Activated CD8-positive, alpha-beta T cell treated with anti-CD3 and anti-CD28 coated beads, Interleukin-2, amount 10 ng/mL, durations not matched to agents 7 days and 5 days (primary cell): ENCODE results near the gene TMEM250. TPM values are rescaled to one million over a fixed set of nuclear protein-coding genes. Genes with fewer than 3 reads are reported as not detected.
"Not testable (repeated sequence)": the region's sequence is repeated elsewhere in the genome, so short reads cannot be mapped to it uniquely, and the experiment has no call there.

Source experiments
- ATAC-seq: fragments of 150-1000 bp; cut with Tn5 transposase; one replicate; pipeline ENCODE4 v1.10.0; 2021; ENCODE audit warnings: moderate library complexity
- CTCF ChIA-PET: fragments of 350-600 bp; sonication (Branson Sonifier 250); formaldehyde crosslinking; loops from one replicate; lab custom pipeline; 2021; ENCODE audit warnings: antibody characterized with exemption; lab: Charles Lee
- POLR2A ChIA-PET: fragments of 350-600 bp; sonication (Branson Sonifier 250); formaldehyde crosslinking; loops from one replicate; lab custom pipeline; 2021; ENCODE audit warnings: antibody characterized with exemption; lab: Charles Lee
- DNase-seq: peaks from one replicate; pipeline ENCODE4 v3.0.0-alpha.2; 2020
- H3K27ac Mint-ChIP-seq: one replicate; pipeline ENCODE4 v1.8.0; 2021; ENCODE audit warnings: mild to moderate bottlenecking, mixed read lengths
- H3K27me3 Mint-ChIP-seq: one replicate; pipeline ENCODE4 v1.8.0; 2021; ENCODE audit warnings: low read depth, mixed read lengths
- H3K36me3 Mint-ChIP-seq: one replicate; pipeline ENCODE4 v1.8.0; 2021; ENCODE audit warnings: low read depth, mixed read lengths
- H3K4me1 Mint-ChIP-seq: one replicate; pipeline ENCODE4 v1.8.0; 2021; ENCODE audit warnings: low read depth, mixed read lengths
- H3K4me3 Mint-ChIP-seq: one replicate; pipeline ENCODE4 v1.8.0; 2021; ENCODE audit warnings: mild to moderate bottlenecking, mixed read lengths
- H3K9me3 Mint-ChIP-seq: one replicate; pipeline ENCODE4 v1.8.0; 2022; ENCODE audit warnings: mixed read lengths; ENCODE audit not compliant: insufficient read depth
- total RNA-seq, 2 experiments: library from RNA; stranded (reverse); gene quantifications; one replicate each; pipeline ENCODE4 v1.2.3, GENCODE V29; 2021

TMEM250 gene
- total RNA-seq, 2 experiments from 2014 or later: 56.5 to 57.0 TPM

DNA sequence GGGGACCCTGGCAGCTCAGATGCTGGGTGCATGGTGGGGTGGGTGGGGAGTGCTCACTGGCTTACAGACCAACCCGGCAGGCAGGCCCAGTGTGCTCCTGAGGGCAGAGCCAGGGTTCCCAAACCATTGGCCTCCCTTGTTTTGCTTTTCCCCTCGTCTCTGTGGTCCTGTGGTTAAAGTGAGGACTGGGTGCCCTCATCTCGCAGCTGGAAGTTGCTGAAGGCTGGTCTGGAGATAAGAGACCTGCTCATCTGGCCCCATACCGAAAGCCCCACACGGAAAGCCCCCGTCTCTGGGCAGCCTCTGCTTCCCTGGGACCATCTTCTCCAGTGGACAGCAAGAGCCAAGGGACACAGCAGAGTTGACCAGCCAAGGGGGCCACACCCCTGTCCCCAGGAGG, 13.8 kb downstream of the TMEM250 start:
- no peak for ATAC-seq
- H3K9me3 Mint-ChIP-seq: no peaks in the 10 kb centered on the region
- ChIA-PET POLR2A (interaction anchor here (0.7 to 1.7 kb wide), 3 partner anchors 8 to 13 kb away, joined by 3 to 8 read pairs (median 5); partner anchors contain the start of gene NACC2), CTCF (no interaction called here)
- H3K4me1 Mint-ChIP-seq: peaks cover 41% of the 10 kb centered on the region
- no peak overlapping the region for H3K4me3 Mint-ChIP-seq
- H3K27ac Mint-ChIP-seq: peak overlapping the region; percentile 34
- no peaks in the 10 kb centered on the region for H3K27me3 Mint-ChIP-seq
- no peak for DNase-seq
- peaks cover 8% of the 10 kb centered on the region for H3K36me3 Mint-ChIP-seq

DNA sequence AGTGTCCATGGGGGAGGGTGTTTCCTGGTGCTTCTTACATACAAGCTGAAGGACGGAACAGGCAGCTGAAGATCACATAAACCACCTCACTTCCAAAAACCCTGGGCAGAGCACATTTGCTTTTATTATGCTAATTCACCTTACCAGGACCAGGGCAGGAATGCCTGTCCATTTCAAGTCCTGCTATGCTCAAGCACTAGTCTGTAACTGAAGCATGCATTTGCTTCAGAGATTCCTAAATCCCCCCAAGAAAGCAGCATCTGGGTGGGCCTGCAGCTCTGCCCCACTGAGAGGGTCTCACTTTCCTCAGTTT, 14.2 kb downstream of the TMEM250 start:
- ChIA-PET POLR2A (interaction anchor here (0.7 to 1.7 kb wide), 3 partner anchors 8 to 13 kb away, joined by 3 to 8 read pairs (median 5); partner anchors contain the start of gene NACC2), CTCF (no interaction called here)
- no peak overlapping the region for H3K4me3 Mint-ChIP-seq
- H3K36me3 Mint-ChIP-seq: peaks cover 8% of the 10 kb centered on the region
- ATAC-seq: no peak
- H3K4me1 Mint-ChIP-seq: peaks cover 41% of the 10 kb centered on the region
- H3K27ac Mint-ChIP-seq: no peak overlapping the region
- H3K27me3 Mint-ChIP-seq: no peaks in the 10 kb centered on the region
- H3K9me3 Mint-ChIP-seq: no peaks in the 10 kb centered on the region
- DNase-seq: no peak

DNA sequence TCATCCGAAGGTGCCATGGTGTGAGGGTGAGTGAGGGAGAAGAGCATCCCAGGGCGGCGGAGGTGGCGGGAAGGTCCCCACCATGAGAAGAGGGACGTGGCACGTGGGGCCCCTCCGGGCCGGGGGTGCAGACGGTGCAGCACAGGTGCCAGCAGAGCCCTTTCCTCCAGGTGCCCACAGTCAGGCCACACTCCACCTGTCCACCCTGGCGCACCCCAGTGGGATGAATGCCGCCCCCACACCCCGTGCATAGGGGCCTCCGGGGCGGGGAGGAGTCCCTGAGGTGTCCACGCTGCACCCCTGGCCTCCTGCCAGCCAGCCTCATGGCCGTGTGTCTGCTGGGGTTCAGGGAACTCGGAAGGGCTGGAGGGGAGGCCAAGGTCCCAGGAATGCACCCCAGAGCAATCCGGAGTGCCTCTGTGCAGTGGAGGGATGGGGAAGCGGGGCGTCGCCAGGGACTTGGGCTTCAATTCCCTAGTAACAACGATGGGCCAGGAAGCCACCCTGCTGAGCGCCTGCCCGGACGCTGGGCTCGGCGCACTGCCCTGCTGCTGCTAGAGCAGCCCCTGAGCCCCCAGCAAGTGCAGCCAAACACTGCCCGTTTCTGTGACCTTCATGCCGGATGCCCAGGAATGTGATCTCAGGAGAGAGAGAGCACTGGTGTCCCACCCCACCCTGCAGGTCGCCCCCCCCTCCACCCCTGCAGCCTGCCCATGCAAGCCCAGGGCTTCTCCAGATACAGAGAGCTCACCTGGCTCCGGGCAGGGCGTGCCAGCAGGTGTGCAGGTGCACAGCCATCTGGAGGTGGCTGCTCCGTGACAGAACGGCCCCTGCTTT, 14.8 kb downstream of the TMEM250 start:
- ChIA-PET POLR2A (interaction anchor here (0.7 to 1.7 kb wide), 3 partner anchors 9 to 14 kb away, joined by 3 to 8 read pairs (median 5); partner anchors contain the start of gene NACC2), CTCF (no interaction called here)
- peaks cover 8% of the 10 kb centered on the region for H3K36me3 Mint-ChIP-seq
- no peak overlapping the region for H3K27ac Mint-ChIP-seq
- peaks cover 46% of the 10 kb centered on the region for H3K4me1 Mint-ChIP-seq
- H3K4me3 Mint-ChIP-seq: no peak overlapping the region
- no peaks in the 10 kb centered on the region for H3K27me3 Mint-ChIP-seq
- ATAC-seq (no peak), DNase-seq (no peak)
- no peaks in the 10 kb centered on the region for H3K9me3 Mint-ChIP-seq

DNA sequence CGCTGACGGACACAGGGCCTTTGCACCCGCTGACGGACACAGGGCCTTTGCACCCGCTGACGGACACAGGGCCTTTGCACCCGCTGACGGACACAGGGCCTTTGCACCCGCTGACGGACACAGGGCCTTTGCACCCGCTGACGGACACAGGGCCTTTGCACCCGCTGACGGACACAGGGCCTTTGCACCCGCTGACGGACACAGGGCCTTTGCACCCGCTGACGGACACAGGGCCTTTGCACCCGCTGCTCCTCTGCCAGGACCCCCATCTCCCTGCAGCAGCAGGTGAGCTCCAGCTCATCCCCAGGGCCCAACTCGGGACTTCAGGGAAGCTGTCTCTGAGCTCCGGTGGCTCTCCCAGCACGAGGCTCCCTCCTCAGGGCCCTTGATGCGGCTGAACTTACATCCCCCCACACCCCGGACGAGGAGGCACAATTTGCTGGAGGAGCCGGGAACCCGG, 17.0 kb downstream of the TMEM250 start:
- peaks cover 32% of the 10 kb centered on the region for H3K4me1 Mint-ChIP-seq
- ATAC-seq, H3K4me3 Mint-ChIP-seq, H3K9me3 Mint-ChIP-seq, CTCF ChIA-PET, H3K36me3 Mint-ChIP-seq, H3K27me3 Mint-ChIP-seq, DNase-seq, H3K27ac Mint-ChIP-seq: not testable (repeated sequence)
- POLR2A ChIA-PET: interaction anchor here (1.6 kb wide), 1 partner anchor 8 kb away, joined by 4 read pairs; no protein-coding TSS in a partner anchor

DNA sequence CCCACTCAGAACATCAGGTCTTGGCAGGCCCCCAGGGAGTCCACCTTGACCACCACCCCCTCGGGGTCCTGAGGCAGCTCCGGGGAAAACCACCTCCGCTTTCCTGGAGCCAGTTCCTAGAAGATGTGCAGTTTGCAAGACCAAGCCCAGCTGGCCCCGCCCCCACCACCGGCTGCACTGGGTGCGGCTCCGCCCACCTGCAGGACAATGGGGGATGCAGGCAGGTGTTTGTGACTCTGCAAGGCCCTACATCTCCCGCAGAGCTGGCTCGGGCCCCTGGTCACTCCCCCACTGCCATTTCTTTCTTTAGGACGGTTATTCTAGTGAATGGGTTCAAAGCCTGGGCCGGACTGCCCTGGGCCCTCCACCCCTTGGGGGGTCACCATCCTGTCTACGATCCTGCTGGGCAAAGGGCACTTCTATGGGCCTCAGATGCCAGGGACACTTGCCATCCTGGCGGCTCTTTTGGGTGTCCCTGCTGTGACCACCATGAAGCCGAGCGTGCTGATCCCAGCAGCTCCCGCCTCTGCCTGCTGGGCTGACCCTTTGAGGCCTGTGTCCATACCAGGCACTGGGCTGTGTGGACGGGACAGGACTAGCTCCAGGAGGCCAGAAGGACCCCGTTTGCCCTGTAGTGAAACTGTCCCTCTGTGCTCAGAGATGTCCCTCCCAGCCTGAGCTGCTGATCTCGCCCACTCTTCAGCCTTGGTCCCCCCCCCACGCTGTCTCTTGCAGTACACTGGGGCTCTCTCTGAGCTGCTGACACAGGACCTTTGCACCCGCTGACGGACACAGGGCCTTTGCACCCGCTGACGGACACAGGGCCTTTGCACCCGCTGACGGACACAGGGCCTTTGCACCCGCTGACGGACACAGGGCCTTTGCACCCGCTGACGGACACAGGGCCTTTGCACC, 17.7 kb downstream of the TMEM250 start:
- CTCF ChIA-PET: no interaction called here
- H3K4me3 Mint-ChIP-seq: no peak overlapping the region
- POLR2A ChIA-PET: interaction anchor here (1.3 to 1.6 kb wide), 2 partner anchors 8 to 17 kb away, joined by 4 read pairs; no protein-coding TSS in a partner anchor
- H3K4me1 Mint-ChIP-seq: peaks cover 28% of the 10 kb centered on the region
- no peaks in the 10 kb centered on the region for H3K36me3 Mint-ChIP-seq
- DNase-seq: no peak
- no peak overlapping the region for H3K27ac Mint-ChIP-seq
- H3K9me3 Mint-ChIP-seq: no peaks in the 10 kb centered on the region
- ATAC-seq: no peak
- H3K27me3 Mint-ChIP-seq: peaks cover 7% of the 10 kb centered on the region

DNA sequence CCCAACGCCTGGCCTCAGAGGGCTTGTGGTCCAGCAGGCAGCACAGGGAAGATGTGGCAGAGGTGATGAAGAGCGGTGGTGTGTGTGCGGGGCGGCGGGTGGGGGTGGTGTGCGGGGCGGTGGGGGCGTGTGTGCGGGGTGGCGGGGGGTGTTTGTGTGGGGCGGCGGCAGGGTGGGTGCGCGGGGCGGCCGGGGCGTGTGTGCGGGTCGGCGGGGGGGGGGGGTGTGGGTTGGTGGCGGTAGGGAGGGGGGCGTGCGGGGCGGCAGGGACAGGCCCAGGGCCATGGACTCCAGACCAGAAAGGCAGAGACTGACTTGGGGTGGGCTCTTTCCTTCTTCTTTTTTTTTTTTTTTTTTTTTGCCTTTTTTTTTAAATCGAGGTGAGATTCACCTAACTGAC, 19.1 kb downstream of the TMEM250 start:
- CTCF ChIA-PET: no interaction called here
- H3K27ac Mint-ChIP-seq: no peak overlapping the region

DNA sequence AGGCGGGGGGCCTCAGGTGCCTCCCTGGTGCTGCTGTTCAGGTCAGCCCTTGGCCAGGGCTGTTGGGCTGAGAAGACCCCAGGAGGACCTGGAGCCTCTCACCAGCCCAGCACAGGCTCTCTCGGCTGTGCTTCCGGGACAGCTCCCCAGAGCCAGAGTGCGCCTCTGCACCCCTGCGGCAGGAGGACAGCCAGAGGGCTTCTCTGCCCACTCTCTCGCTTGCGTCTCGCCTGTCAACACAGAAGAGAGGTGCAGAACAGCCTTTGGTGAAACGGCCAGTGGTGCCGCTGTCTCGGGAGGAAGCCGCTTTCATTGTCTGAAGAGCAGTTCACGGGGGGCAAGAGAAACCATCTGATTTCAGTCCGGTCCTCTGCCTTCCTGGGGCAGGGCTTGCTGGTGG, 19.8 kb downstream of the TMEM250 start:
- Mint-ChIP-seq H3K27ac (peak overlapping the region; percentile 60), H3K4me3 (no peak overlapping the region), H3K27me3 (peaks cover 7% of the 10 kb centered on the region), H3K9me3 (no peaks in the 10 kb centered on the region), H3K36me3 (no peaks in the 10 kb centered on the region), H3K4me1 (peaks cover 20% of the 10 kb centered on the region)
- ChIA-PET CTCF (no interaction called here), POLR2A (interaction anchor here (0.7 to 1.9 kb wide), 3 partner anchors 8 to 10 kb away, joined by 3 to 7 read pairs (median 4); no protein-coding TSS in a partner anchor)
- ATAC-seq (no peak), DNase-seq (no peak)

More for the DNA sequence above, 19.1 kb downstream of the TMEM250 start:
- peaks cover 19% of the 10 kb centered on the region for H3K4me1 Mint-ChIP-seq
- no peaks in the 10 kb centered on the region for H3K36me3 Mint-ChIP-seq
- no peak for DNase-seq
- H3K27me3 Mint-ChIP-seq: peaks cover 7% of the 10 kb centered on the region
- no peak overlapping the region for H3K4me3 Mint-ChIP-seq
- H3K9me3 Mint-ChIP-seq: no peaks in the 10 kb centered on the region
- ATAC-seq: no peak
- POLR2A ChIA-PET: no interaction called here

DNA sequence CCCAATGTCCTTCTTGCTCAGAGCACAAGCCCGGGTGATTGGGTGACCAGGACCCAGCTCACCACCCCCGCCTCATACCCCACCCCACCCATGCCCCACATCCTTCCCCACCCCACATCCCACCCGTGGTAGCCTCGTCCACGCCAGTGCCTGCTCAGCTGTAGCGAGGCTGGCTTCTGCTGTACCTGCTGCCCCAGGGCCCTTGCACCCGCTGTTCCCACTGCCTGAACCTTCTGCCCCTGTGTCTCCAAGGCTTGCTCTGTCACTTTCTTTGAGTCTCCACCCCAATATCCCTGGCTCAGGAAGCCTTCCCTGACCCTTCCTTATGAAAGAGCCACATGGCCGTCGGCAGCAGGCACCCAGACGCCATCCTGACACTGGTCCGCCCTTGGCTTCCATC, 20.5 kb downstream of the TMEM250 start:
- CTCF ChIA-PET: no interaction called here
- DNase-seq (no peak), ATAC-seq (no peak)
- H3K9me3 Mint-ChIP-seq: no peaks in the 10 kb centered on the region
- H3K4me3 Mint-ChIP-seq: no peak overlapping the region
- H3K27me3 Mint-ChIP-seq: peaks cover 7% of the 10 kb centered on the region
- peaks cover 24% of the 10 kb centered on the region for H3K4me1 Mint-ChIP-seq
- H3K27ac Mint-ChIP-seq: no peak overlapping the region
- no peaks in the 10 kb centered on the region for H3K36me3 Mint-ChIP-seq
- POLR2A ChIA-PET: interaction anchor here (0.7 to 1.9 kb wide), 3 partner anchors 8 to 11 kb away, joined by 3 to 7 read pairs (median 4); no protein-coding TSS in a partner anchor

DNA sequence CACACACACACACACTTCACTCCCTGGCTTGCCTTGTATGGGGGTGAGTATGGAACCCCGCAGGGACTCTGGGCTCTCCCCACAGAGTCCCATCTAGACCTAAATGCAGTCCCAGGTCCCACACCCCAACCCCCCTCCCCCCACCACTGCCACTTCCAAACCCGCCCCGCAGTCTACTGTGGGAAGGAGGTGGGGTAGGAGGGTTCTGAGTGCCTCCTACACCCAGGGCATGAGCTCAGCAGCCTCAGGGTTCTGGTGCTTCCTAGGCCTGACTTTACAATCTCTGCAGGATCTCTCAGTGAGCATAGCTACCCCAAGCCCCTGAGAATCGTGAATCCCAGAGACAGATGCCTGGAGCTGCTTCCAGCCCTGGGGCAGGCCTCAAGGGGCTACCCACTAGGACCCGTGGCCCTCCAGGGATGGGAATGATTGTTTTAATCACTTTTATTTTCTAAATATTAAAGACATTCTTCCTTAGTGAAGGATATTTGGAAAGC, 22.1 kb downstream of the TMEM250 start:
- Mint-ChIP-seq H3K9me3 (no peaks in the 10 kb centered on the region), H3K36me3 (no peaks in the 10 kb centered on the region), H3K27me3 (peaks cover 7% of the 10 kb centered on the region), H3K4me1 (peaks cover 24% of the 10 kb centered on the region), H3K4me3 (peak overlapping the region; percentile 62), H3K27ac (peak overlapping the region; percentile 25)
- DNase-seq: no peak
- ChIA-PET POLR2A (interaction anchor here (0.8 to 1.1 kb wide), 3 partner anchors 10 to 13 kb away, joined by 3 to 8 read pairs (median 5); no protein-coding TSS in a partner anchor), CTCF (interaction anchor here (1.6 kb wide), 1 partner anchor 13 kb away, joined by 4 read pairs; no protein-coding TSS in a partner anchor)
- ATAC-seq: no peak

DNA sequence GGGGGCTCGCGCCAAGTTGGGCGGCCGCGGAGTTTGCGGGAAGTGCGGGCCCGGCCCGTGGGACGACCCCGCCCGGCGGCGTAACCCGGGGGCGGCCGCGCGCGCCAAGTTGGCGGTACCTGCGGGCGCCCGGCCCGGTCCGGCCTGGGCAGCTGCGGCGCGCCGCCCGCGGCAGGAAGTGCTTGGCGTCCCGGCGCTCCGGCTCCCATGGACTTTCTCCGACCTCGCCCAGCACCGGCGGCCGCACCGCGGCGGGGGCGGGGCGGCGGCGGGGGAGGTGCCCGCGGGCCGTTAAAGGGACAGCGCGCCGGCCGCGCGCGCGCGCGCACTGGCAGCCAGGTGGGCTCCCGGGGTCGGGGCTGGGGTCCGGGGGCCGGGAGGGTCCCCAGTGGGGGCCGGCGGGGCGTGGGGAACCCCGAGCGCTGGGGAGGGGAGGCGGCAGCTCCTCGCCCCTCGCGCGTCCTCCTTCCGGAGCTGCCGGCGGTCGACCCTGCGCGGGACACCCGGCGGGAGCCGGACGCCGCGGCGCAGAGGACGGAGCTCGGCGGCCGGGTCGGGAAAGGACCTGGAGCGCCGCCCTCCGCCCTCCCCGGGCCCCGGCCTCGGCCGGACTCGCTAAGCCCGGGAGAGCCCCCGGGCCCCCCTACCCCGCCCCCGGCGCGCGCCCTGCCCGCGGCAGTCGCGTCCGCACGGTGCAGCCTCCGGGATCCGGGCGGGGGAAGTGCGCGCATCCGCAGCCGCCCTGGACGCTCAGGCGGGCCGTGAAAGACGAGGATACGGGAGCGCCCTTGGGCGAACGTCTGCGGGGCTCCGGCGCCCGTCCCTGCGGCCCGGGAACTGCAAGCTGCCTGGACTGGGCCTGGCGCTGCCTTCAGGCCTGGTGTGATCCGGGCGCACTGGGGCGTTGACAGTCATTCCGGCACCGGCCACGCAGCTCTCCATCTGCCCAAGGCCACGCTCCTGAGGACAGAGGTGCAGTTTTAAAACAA, 23.3 kb downstream of the TMEM250 start, which contains the start of gene NACC2:
NACC2 (minus strand) TSS at position 220 of the 989 bp plus-strand sequence. CDS start 44,768 bp downstream, outside the sequence.
- no peaks in the 10 kb centered on the region for H3K36me3 Mint-ChIP-seq
- peaks cover 24% of the 10 kb centered on the region for H3K4me1 Mint-ChIP-seq
- peaks cover 7% of the 10 kb centered on the region for H3K27me3 Mint-ChIP-seq
- peak within 1 kb of the TSS; percentile 20 for H3K27ac Mint-ChIP-seq
- H3K4me3 Mint-ChIP-seq: peak within 1 kb of the TSS; percentile 75
- CTCF ChIA-PET: interaction anchor here (0.9 to 1.6 kb wide), 3 partner anchors 14 to 27 kb away, joined by 3 to 4 read pairs (median 4); no protein-coding TSS in a partner anchor
- POLR2A ChIA-PET: interaction anchor here (0.6 to 1.6 kb wide), 7 partner anchors 9 to 116 kb away, joined by 3 to 8 read pairs (median 5); no protein-coding TSS in a partner anchor
- no peaks in the 10 kb centered on the region for H3K9me3 Mint-ChIP-seq
- ATAC-seq (peak; percentile 35), DNase-seq (no peak)
